NT2/D1 (cell line): ENCODE measurements around the gene TBC1D5.

Experiments used
- DNase-seq: peaks from one replicate; pipeline ENCODE4 v3.0.0-alpha.2; 2011; ENCODE audit warnings: low read depth, low spot score
- H3K27me3 ChIP-seq: 2 replicates; pipeline ENCODE4 v1.6.0; 2011; ENCODE audit warnings: mild to moderate bottlenecking; ENCODE audit not compliant: insufficient read length, insufficient read depth
- H3K36me3 ChIP-seq: 2 replicates; pipeline ENCODE4 v1.6.1; 2011; ENCODE audit warnings: mild to moderate bottlenecking, low read length, mixed read lengths; ENCODE audit not compliant: insufficient read depth, insufficient read length
- H3K4me1 ChIP-seq: 2 replicates; pipeline ENCODE4 v1.5.1; 2011; ENCODE audit not compliant: insufficient read depth, insufficient read length
- H3K4me3 ChIP-seq: 2 replicates; pipeline ENCODE4 v1.5.1; 2011; ENCODE audit warnings: low read depth; ENCODE audit not compliant: insufficient read length
- H3K9ac ChIP-seq: 2 replicates; pipeline ENCODE4 v1.6.0; 2011; ENCODE audit warnings: low read depth; ENCODE audit not compliant: insufficient read length
- H3K9me3 ChIP-seq: 2 replicates; pipeline ENCODE4 v1.5.1; 2011; ENCODE audit warnings: mild to moderate bottlenecking, low read length; ENCODE audit not compliant: insufficient read depth
- SUZ12 ChIP-seq: IDR thresholded peaks from 2 replicates; pipeline ENCODE4 v1.6.1; 2011; ENCODE audit not compliant: insufficient read length, insufficient read depth; ENCODE audit errors: extremely low read depth
- YY1 ChIP-seq: IDR thresholded peaks from 2 replicates; pipeline ENCODE4 v1.6.1; 2011; ENCODE audit not compliant: insufficient read length, insufficient read depth
- ZNF274 ChIP-seq: IDR thresholded peaks from 2 replicates; pipeline ENCODE4 v1.6.1; 2011; ENCODE audit warnings: mild to moderate bottlenecking, low read depth, low read length

The TBC1D5 gene

DNA sequence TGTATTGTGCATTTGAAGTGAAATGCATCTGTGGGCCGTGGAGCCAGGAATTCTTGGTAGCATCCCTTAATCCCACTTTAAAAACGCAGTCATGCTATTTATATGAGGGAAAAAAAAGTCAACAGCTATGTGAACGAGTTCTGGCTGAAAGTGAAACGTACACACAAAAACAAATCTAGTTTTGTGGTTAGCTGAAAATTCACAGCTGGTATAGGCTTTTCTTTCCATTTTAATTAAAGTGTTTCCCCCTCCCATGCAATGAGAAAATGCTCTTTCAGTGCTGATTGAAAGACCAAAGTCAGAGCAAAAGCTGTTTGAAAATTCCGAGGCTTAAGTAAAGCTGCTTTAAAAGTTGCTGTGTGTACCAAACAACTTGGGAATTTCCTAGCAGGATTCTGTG is 560.3 kb downstream of the TBC1D5 start:
- Histone ChIP-seq H3K27me3 (no peaks in the 10 kb centered on the region), H3K9ac (no peak overlapping the region), H3K4me3 (no peak overlapping the region), H3K4me1 (no peaks in the 10 kb centered on the region), H3K36me3 (no peaks in the 10 kb centered on the region), H3K9me3 (no peaks in the 10 kb centered on the region)
- no peak for DNase-seq
- TF ChIP-seq ZNF274 = no peak
- no peak for TF ChIP-seq YY1
- TF ChIP-seq SUZ12 = no peak

DNA sequence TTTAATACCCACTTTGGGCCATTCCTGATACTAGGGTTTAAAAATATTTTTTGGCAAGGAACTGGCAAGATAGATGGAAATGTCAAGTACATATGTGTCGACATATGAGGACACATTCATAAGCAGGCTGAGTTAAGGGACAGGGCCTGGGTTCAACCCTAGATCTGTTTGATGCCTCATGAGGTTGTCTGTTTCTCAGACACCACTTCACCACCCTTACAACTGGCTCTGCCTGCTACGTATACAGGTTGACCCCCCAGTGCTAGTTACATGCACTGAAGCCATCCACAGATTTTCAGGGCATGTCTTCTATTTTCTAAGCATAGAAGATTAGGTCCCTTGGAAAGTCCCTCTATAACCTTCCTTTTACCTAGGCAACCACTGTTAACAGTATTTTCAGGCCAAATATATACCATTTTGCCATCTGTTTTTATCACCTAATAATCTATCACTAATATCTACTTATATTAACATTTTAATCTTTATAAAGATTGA is 561.0 kb downstream of the TBC1D5 start:
- Histone ChIP-seq H3K4me1 (no peaks in the 10 kb centered on the region), H3K36me3 (no peaks in the 10 kb centered on the region), H3K9me3 (no peaks in the 10 kb centered on the region), H3K27me3 (no peaks in the 10 kb centered on the region), H3K9ac (no peak overlapping the region), H3K4me3 (no peak overlapping the region)
- DNase-seq = no peak
- TF ChIP-seq SUZ12 = no peak
- no peak for TF ChIP-seq ZNF274
- no peak for TF ChIP-seq YY1

DNA sequence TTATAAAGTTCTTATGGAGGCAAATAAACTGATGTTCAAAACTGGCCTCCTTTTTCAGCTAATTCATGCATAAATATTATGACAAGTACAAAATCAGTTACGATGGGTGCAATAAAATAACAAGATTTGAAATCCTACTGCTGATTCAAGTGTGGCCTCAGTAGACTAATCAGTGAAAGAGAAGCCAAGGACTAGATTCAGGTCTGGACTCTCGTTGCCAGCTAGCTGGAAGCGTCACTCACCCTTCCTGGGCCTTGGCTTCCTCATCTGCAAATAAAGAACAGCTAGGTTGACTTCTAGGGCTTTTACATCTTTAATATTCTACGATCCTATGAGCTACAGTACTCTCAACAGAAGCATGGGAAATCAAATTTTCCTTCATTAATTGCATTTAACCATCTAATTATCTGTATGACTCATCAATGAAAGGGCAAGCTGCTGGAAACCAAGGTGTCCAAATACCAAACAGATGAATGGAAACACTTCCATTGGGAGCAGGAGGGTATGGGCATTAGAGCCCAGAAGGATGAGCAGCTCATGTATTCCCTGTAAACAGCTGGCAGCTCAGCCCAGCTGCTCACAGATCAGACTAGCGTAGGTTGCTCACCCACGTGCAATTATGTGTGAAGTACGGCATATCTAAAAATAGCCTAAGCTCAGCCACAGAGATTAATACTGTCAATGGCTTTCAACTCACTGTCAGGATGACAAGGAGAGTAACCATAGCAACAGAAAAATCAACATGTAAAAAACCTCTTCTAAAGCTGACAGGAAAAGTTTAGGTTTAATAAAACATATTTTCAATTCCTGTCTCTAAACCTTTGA is 562.8 kb downstream of the TBC1D5 start:
- TF ChIP-seq ZNF274 (no peak), SUZ12 (no peak), YY1 (no peak)
- Histone ChIP-seq H3K4me1 (no peaks in the 10 kb centered on the region), H3K9me3 (no peaks in the 10 kb centered on the region), H3K36me3 (no peaks in the 10 kb centered on the region), H3K9ac (no peak overlapping the region), H3K4me3 (no peak overlapping the region), H3K27me3 (no peaks in the 10 kb centered on the region)
- no peak for DNase-seq

DNA sequence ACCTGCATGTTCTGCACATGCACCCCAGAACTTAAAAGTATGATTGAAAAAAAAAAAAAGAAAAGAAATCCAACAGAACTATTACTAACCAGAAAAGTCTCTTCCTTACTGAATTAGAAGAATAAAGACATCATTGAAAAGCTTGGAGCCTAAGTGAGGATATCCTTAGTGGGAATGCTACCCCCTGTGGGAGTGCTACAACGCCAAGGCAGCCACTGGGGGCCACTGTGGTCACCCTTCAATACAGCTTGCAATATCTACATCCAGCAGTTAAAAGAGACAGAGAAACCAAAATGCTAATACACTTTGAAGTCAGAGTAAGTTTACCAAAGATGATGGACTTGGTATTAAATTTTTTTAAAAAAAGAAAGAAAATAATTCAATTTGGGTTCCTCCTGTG is 565.7 kb downstream of the TBC1D5 start:
- no peaks in the 10 kb centered on the region for H3K36me3 ChIP-seq
- H3K9ac ChIP-seq = no peak overlapping the region
- DNase-seq = no peak
- H3K4me3 ChIP-seq = no peak overlapping the region
- no peaks in the 10 kb centered on the region for H3K27me3 ChIP-seq
- TF ChIP-seq SUZ12 (no peak), ZNF274 (no peak), YY1 (no peak)
- no peaks in the 10 kb centered on the region for H3K9me3 ChIP-seq
- no peaks in the 10 kb centered on the region for H3K4me1 ChIP-seq

DNA sequence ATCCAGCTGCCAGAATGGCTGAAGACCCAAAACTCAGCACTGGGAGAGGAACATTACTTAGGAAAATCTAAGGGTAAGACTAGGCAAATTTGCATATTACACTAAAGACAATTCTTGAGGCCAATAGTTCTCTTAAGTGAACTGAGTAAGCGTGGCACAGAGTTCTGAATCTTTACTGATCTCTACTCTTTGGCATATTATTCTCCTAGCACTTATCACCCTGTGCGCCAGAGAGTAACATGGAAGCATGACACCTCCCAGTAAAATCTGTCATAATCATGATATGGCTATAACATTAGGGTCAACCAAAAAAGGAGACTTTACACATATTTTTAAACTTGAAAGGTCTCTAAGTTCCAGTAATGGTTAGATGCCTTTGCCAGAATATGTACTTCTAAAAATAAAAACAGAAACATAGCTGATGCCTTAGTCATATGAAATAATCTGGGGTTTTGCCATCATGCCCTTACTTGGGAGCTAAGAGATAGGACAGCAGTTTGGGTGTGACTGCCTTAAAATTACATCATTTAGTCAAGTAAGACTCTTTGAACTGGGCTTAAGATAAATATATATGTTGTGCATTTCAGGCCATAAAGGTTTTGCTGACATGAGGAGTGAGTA is 567.1 kb downstream of the TBC1D5 start:
- Histone ChIP-seq H3K27me3 (no peaks in the 10 kb centered on the region), H3K9ac (no peak overlapping the region), H3K36me3 (no peaks in the 10 kb centered on the region), H3K9me3 (no peaks in the 10 kb centered on the region), H3K4me1 (no peaks in the 10 kb centered on the region), H3K4me3 (no peak overlapping the region)
- DNase-seq = no peak
- no peak for TF ChIP-seq YY1
- TF ChIP-seq ZNF274 = no peak
- no peak for TF ChIP-seq SUZ12

DNA sequence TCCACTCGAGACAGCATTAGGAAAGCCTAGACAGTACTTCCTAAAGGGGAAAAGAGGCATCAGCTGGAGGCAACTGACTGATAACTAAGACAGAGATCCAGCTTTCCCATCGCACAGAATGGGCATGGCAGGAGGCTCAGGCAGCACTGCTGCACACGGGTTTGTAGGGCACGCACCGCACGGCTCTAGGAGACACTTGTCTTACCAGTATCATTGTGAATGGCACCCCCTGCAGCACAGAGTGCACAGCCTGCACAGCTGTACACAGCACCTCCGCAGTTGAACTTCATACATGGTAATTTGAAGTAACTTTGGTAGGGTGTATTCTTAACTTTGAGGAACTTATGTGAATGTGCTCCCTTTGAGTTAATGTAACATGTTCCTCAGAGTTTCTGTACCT is 576.1 kb downstream of the TBC1D5 start:
- Histone ChIP-seq H3K27me3 (no peaks in the 10 kb centered on the region), H3K36me3 (peaks cover 6% of the 10 kb centered on the region), H3K4me1 (no peaks in the 10 kb centered on the region), H3K9ac (no peak overlapping the region), H3K9me3 (no peaks in the 10 kb centered on the region), H3K4me3 (no peak overlapping the region)
- no peak for DNase-seq
- TF ChIP-seq ZNF274 (no peak), YY1 (no peak), SUZ12 (no peak)

DNA sequence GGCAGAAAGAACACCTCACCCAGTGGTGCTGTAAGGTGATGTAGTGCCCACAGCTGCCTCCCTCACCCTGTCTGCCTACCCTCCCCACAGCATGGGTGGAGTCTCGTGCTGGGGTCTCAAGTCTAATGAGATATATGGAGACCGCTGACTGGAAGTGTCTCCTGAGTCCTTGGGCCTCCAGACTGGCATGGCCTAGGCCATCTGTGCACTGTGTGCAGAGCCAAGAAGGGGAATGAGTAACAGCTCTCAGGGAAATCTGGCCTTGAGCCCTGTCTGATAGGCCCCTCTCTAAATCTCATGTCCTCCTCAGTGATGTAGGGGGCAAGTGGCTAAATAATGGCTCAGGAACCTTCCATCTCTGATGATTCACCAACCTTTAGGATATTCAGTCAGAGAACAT is 580.3 kb downstream of the TBC1D5 start:
- Histone ChIP-seq H3K36me3 (peaks cover 11% of the 10 kb centered on the region), H3K9me3 (no peaks in the 10 kb centered on the region), H3K4me3 (no peak overlapping the region), H3K9ac (no peak overlapping the region), H3K27me3 (no peaks in the 10 kb centered on the region), H3K4me1 (no peaks in the 10 kb centered on the region)
- no peak for TF ChIP-seq ZNF274
- TF ChIP-seq SUZ12 = no peak
- TF ChIP-seq YY1 = no peak
- DNase-seq = no peak
